HG03469 (cell line): ENCODE measurements around the gene SORCS2.

Source experiments
- ATAC-seq: cut with Tn5 transposase; IDR thresholded peaks from one replicate; pipeline ENCODE4 v1.9.1; 2021; ENCODE audit warnings: mild to moderate bottlenecking, moderate library complexity, moderate number of reproducible peaks; ENCODE audit not compliant: unreplicated experiment

SORCS2 gene

GRCh38 chr4:7653510-7654369 is 461.4 kb downstream of the SORCS2 start:
- no peak for ATAC-seq

GRCh38 chr4:7654550-7655445 is 462.5 kb downstream of the SORCS2 start:
- no peak for ATAC-seq

GRCh38 chr4:7655511-7656243 is 463.3 kb downstream of the SORCS2 start:
- ATAC-seq: no peak

DNA sequence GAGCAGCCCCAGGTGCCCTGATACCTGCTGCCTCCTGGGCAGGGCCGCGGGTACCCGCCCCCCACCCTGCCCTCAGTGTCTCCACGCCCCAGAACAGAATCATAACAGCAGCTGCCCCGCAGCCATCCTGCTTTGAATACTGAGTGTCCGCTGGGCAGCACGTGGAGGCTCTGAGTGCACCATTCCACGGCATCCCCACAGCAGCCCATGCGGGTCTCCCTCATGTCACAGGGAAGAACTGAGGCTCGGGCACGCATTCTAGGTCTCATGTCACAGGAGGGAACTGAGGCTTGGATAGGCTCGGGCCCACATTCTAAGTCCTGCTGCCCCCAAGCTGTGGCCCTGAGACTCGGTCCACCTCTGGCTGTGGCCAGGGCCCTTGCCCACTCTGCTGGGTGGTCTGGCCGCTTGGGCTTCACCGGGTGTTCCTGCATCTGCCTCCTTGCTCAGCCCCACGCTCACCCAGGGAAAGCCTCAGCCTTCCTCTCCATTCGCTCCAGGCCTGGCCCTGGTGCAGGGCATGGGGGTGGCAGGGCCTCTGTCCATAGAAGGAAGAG is 464.0 kb downstream of the SORCS2 start:
- no peak for ATAC-seq

DNA sequence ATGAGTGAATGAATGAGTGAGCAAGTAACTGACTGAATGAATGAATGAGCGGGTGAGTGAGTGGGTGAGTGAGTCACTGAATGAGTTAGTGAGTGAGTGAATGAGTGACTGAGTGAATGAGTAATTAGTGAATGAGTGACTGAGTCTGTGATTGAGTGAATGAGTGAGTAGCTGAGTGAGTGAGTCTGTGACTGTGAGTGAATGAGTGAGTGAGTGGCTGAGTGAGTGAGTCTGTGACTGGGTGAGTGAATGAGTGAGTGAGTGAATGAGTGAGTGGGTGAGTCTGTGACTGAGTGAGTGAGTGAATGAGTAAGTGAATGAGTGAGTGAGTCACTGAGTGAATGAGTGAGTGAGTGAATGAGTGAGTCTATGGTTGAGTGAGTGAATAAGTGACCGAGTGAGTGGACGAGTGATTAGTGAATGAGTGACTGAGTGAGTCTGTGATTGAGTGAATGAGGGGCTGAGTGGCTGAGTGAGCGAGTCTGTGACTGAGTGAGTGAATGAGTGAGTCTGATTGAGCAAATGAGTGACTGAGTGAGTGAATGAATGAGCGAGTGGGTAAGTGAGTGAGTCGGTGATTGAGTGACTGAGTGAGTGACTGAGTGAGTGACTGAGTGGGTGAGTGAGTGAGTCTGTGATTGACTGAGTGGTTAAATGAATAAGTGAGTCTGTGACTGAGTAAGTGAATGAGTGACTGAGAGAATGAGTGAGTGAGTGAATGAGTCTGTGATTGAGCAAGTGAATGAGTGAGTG is 465.4 kb downstream of the SORCS2 start:
- ATAC-seq: no peak

GRCh38 chr4:7658341-7659204 is 466.2 kb downstream of the SORCS2 start:
- ATAC-seq: no peak

DNA sequence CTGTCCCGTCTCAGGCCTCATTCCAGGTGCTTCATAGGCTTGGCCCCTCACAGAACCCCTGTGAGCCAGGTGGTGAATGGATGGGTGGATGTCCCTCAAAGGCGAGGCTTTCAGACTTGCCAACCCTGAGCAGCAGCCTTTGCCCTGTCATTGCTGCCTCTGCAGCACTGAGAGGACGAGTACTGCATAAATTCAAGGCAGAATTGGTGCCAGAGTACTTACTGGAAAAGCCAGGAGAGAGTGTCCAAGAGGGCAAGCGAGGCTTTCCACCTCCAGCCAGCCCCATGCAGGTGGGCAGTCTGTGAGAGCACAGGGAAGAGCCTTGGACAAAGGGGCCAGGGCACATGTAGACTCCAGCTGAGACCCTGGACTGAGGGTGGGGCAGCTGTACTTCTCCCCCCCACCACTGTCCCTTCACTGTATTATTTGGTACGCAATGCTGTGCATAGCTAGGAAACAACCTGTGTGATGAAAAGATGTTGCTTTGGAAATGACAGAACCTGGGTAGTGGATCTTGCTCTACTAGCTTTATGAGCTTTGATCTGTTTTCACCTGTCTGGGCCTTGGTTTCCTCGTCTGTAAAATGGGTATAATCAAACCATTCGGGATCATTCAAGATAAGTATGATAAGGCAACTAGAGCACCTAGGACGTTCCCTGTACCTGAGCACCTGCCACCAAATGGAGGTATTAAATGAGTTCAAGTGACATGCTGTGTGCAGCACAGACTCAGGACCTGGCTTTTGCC is 467.3 kb downstream of the SORCS2 start:
- no peak for ATAC-seq

GRCh38 chr4:7660176-7661039 is 468.1 kb downstream of the SORCS2 start:
- no peak for ATAC-seq

- ATAC-seq: no peak
Measured at GRCh38 chr4:7661066-7661748, 468.9 kb downstream of the SORCS2 start.

DNA sequence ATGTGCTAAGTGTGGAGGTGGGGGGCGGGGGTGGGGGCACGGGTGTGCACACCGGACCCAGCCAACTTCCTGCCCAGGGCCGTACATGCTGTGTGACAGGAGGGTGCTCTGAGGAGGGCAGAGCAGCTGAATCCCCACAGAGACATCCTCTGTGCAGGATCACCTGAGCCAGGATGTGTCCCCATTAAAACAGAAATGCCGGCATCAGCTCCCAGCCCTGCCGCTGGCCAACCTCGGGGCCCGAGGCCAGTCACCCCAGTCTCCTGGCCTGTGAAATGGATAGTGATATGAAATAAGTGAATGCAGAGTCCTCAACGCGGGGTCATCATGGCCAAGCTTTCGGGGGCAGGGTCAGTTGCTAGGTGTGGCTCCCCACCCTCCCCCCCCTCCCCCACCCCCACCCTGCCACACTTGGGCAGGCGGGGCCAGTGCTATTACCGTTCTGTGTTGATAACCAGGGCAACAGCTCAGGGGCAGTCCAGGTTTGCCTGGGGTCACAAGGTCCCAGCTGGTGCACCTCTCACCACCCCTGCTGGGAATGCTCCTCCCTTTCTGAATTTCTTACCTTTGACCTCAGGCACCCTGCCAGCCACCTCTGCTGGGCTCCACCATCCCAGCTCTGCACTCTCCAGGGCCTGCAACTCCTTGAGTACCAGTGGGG is 469.6 kb downstream of the SORCS2 start:
- no peak for ATAC-seq

- ATAC-seq: no peak
Measured at GRCh38 chr4:7662507-7662846, 470.1 kb downstream of the SORCS2 start.

GRCh38 chr4:7663075-7663541 is 470.8 kb downstream of the SORCS2 start:
- ATAC-seq: no peak

- no peak for ATAC-seq
Measured at GRCh38 chr4:7664106-7664505, 471.8 kb downstream of the SORCS2 start.

DNA sequence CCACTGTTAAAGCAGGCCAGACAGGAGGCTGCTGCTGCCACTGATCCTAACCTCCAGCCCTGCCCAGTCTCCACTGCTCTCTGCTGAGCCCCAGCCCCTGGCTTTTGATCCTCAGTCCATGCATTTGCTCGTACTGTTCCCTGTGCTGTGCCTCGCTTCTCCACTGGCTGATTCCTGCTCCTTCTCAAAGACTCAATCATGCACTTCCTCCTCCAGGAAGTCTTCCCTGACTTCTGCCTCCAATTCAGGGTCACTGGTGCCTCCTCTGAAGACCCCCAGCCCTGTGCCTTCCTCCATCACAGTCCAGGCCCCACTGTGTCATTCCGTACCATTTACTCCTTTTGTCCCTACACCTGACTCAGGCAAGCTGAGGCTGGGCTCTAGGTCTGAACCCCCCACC is 473.0 kb downstream of the SORCS2 start:
- ATAC-seq: no peak

GRCh38 chr4:7666011-7666410 is 473.7 kb downstream of the SORCS2 start:
- ATAC-seq: no peak

DNA sequence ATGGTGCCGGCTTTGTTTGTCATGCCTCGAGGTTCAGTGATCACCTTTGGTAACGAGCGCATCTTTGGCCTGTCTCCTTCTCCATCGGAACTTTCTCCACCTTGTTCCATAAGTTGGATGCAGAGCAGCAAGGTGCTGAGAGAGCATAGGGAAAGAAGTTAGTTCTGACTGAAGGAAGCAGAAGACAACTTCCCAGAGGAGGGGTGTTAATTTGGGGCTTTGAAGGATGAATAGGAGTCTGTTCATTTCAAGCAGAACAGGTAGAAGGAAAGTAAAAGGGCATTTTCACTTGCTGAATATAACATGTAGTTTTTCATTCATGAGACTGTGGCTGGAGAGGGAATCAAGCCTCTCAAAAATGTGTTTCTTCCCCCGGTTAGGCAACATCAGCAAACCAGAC is 474.4 kb downstream of the SORCS2 start:
- no peak for ATAC-seq
